Measurements from ENCODE around the gene TRAM2.

Gene TRAM2

GRCh38 chr6:52547647-52548352 is 29.1 kb downstream of the TRAM2 start:
- DNase-seq (ENCODE audit: low spot score) = no peak

GRCh38 chr6:52546678-52547077 is 30.2 kb downstream of the TRAM2 start:
- DNase-seq (ENCODE audit: low spot score) = no peak

GRCh38 chr6:52546192-52546591 is 30.7 kb downstream of the TRAM2 start:
- no peak for DNase-seq (ENCODE audit: low spot score)

GRCh38 chr6:52545406-52546119 is 31.3 kb downstream of the TRAM2 start:
- no peak for DNase-seq (ENCODE audit: low spot score)

- DNase-seq (ENCODE audit: low spot score) = no peak
These were observed 32.1 kb downstream of the TRAM2 start for GRCh38 chr6:52544602-52545405.

- DNase-seq (ENCODE audit: low spot score) = no peak
These were observed 32.9 kb downstream of the TRAM2 start for GRCh38 chr6:52543729-52544601.

- no peak for DNase-seq (ENCODE audit: low spot score)
These were observed 33.6 kb downstream of the TRAM2 start for GRCh38 chr6:52543262-52543661.

- no peak for DNase-seq (ENCODE audit: low spot score)
These were observed 35.7 kb downstream of the TRAM2 start for GRCh38 chr6:52541135-52541534.

- no peak for DNase-seq (ENCODE audit: low spot score)
These were observed 36.5 kb downstream of the TRAM2 start for GRCh38 chr6:52540286-52540902.

- no peak for DNase-seq (ENCODE audit: low spot score)
These were observed 37.3 kb downstream of the TRAM2 start for GRCh38 chr6:52539607-52540006.

GRCh38 chr6:52538901-52539354 is 37.9 kb downstream of the TRAM2 start:
- DNase-seq (ENCODE audit: low spot score) = no peak

GRCh38 chr6:52538252-52538900 is 38.5 kb downstream of the TRAM2 start:
- DNase-seq (ENCODE audit: low spot score) = no peak

- no peak for DNase-seq (ENCODE audit: low spot score)
These were observed 39.7 kb downstream of the TRAM2 start for GRCh38 chr6:52537001-52537753.

- DNase-seq (ENCODE audit: low spot score) = no peak
These were observed 40.4 kb downstream of the TRAM2 start for GRCh38 chr6:52536424-52536916.

- DNase-seq (ENCODE audit: low spot score) = no peak
These were observed 41.0 kb downstream of the TRAM2 start for GRCh38 chr6:52535711-52536423.

- no peak for DNase-seq (ENCODE audit: low spot score)
These were observed 41.9 kb downstream of the TRAM2 start for GRCh38 chr6:52534966-52535390.

- no peak for DNase-seq (ENCODE audit: low spot score)
These were observed 42.5 kb downstream of the TRAM2 start for GRCh38 chr6:52534363-52534762.

GRCh38 chr6:52533491-52533890 is 43.4 kb downstream of the TRAM2 start:
- DNase-seq (ENCODE audit: low spot score) = no peak

GRCh38 chr6:52532457-52532856 is 44.4 kb downstream of the TRAM2 start:
- no peak for DNase-seq (ENCODE audit: low spot score)

Measured in AG08396 (cell line).